NCI-H146 treated with DMSO at 0.1 percent for 48 hours (cell line): ENCODE data around the gene DCBLD2.
"Not testable (repeated sequence)": the region's sequence is repeated elsewhere in the genome, so short reads cannot be mapped to it uniquely, and the experiment has no call there.

Experiments
- DNase-seq: peaks from one replicate; lab custom pipeline; 2025; ENCODE audit not compliant: unreplicated experiment; lab: John Stamatoyannopoulos, UW

DCBLD2 gene

GRCh38 chr3:98890965-98891910 lies 10.3 kb downstream of the DCBLD2 start:
- no peak for DNase-seq

GRCh38 chr3:98890181-98890835 lies 11.2 kb downstream of the DCBLD2 start:
- no peak for DNase-seq

- DNase-seq, result no peak
Measured at GRCh38 chr3:98887684-98888083, 13.8 kb downstream of the DCBLD2 start.

- no peak for DNase-seq
Measured at GRCh38 chr3:98886525-98886924, 15.0 kb downstream of the DCBLD2 start.

GRCh38 chr3:98885851-98886250 lies 15.6 kb downstream of the DCBLD2 start:
- no peak for DNase-seq

GRCh38 chr3:98884675-98885371 lies 16.7 kb downstream of the DCBLD2 start:
- no peak for DNase-seq

GRCh38 chr3:98882614-98883333 lies 18.7 kb downstream of the DCBLD2 start:
- DNase-seq, result not testable (repeated sequence)

- no peak for DNase-seq
Measured at GRCh38 chr3:98877132-98877531, 24.4 kb downstream of the DCBLD2 start.

- no peak for DNase-seq
Measured at GRCh38 chr3:98875535-98875934, 26.0 kb downstream of the DCBLD2 start.

- DNase-seq, result no peak
Measured at GRCh38 chr3:98874602-98875249, 26.8 kb downstream of the DCBLD2 start.

- DNase-seq, result no peak
Measured at GRCh38 chr3:98869391-98869790, 32.1 kb downstream of the DCBLD2 start.

GRCh38 chr3:98857971-98858370 lies 43.5 kb downstream of the DCBLD2 start:
- DNase-seq, result not testable (repeated sequence)

- DNase-seq, result not testable (repeated sequence)
Measured at GRCh38 chr3:98857258-98857657, 44.2 kb downstream of the DCBLD2 start.

GRCh38 chr3:98856724-98857123 lies 44.8 kb downstream of the DCBLD2 start:
- no peak for DNase-seq

- DNase-seq, result no peak
Measured at GRCh38 chr3:98855806-98856400, 45.6 kb downstream of the DCBLD2 start.

GRCh38 chr3:98848108-98848507 lies 53.4 kb downstream of the DCBLD2 start:
- DNase-seq, result no peak

GRCh38 chr3:98846101-98846500 lies 55.4 kb downstream of the DCBLD2 start:
- DNase-seq, result no peak

GRCh38 chr3:98843266-98843959 lies 58.1 kb downstream of the DCBLD2 start:
- DNase-seq, result no peak

- no peak for DNase-seq
Measured at GRCh38 chr3:98839846-98840245, 61.6 kb downstream of the DCBLD2 start.
